ENCODE measurements around the gene EPHA7. TPM values are rescaled to one million over a fixed set of nuclear protein-coding genes. Genes with fewer than 3 reads are reported as not detected.
A peak's percentile ranks its signal among the peaks of the same experiment; 100 is the strongest.

EPHA7 gene
- total RNA-seq, 1 experiment from 2014 or later = 10.7 TPM

DNA sequence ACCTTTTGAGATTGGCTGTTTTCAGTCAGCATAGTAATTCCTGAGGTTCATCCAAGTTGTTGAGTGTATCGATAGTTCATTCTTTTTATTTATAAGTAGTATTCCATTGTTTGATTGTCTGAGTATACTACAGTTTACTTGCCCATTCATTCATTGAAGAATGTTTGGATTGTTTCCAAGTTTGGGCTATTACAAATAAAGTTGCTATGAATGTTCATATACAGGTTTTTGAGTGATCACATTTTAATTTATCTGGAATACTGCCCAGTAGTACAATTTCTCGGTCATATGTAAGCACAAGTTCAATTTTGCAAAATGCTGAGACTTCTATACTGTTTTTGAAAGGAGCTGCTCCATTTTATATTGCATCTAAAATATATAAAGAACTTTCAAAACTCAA, 14.2 kb upstream of the EPHA7 start:
- intact Hi-C loops (cut with micrococcal nuclease; ENCODE audit: unreplicated experiment) = no loop called here
- TF ChIP-seq, protein P1, sequence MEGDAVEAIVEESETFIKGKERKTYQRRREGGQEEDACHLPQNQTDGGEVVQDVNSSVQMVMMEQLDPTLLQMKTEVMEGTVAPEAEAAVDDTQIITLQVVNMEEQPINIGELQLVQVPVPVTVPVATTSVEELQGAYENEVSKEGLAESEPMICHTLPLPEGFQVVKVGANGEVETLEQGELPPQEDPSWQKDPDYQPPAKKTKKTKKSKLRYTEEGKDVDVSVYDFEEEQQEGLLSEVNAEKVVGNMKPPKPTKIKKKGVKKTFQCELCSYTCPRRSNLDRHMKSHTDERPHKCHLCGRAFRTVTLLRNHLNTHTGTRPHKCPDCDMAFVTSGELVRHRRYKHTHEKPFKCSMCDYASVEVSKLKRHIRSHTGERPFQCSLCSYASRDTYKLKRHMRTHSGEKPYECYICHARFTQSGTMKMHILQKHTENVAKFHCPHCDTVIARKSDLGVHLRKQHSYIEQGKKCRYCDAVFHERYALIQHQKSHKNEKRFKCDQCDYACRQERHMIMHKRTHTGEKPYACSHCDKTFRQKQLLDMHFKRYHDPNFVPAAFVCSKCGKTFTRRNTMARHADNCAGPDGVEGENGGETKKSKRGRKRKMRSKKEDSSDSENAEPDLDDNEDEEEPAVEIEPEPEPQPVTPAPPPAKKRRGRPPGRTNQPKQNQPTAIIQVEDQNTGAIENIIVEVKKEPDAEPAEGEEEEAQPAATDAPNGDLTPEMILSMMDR (conservative IDR thresholded peaks at IDR 0.05; ENCODE audit: low read depth, low read length) = no peak
- TF ChIP-seq EZH2 (IDR thresholded peaks at IDR 0.05; ENCODE audit: borderline replicate concordance, low read depth, low read length, poor library complexity, severe bottlenecking) = no peak
- CTCF ChIA-PET = no interaction called here
- POLR2A ChIA-PET (ENCODE audit: low non-redundant PET) = no interaction called here
- no peaks in the 10 kb centered on the region for H3K4me1 ChIP-seq (ENCODE audit: insufficient read depth, low read length, poor library complexity, severe bottlenecking)
- H3K27ac ChIP-seq (ENCODE audit: low read depth, low read length, poor library complexity, severe bottlenecking) = no peak overlapping the region
- H3K27me3 ChIP-seq (replicated peaks; ENCODE audit: insufficient read depth, low read depth, low read length, poor library complexity) = no peaks in the 10 kb centered on the region
- H3K9me3 ChIP-seq (ENCODE audit: low read depth, low read length, poor library complexity, severe bottlenecking) = no peaks in the 10 kb centered on the region
- H3K4me3 ChIP-seq (ENCODE audit: low read depth, low read length, poor library complexity, severe bottlenecking) = no peak overlapping the region
- no peak for DNase-seq (ENCODE audit: low spot score)
- H3K36me3 ChIP-seq (ENCODE audit: insufficient read depth, low read length, poor library complexity, severe bottlenecking) = no peaks in the 10 kb centered on the region
- no TSS peak for BruUV-seq (replicated peaks)

GRCh38 chr6:93424303-93425064, 5.1 kb upstream of the EPHA7 start:
- ChIA-PET POLR2A (ENCODE audit: low non-redundant PET) (no interaction called here), CTCF (interaction anchor here (0.7 to 1.7 kb wide), 2 partner anchors 35 to 387 kb away, joined by 3 to 5 read pairs; no protein-coding TSS in a partner anchor)
- BruUV-seq (replicated peaks) = no TSS peak
- H3K36me3 ChIP-seq (ENCODE audit: insufficient read depth, low read length, poor library complexity, severe bottlenecking) = no peaks in the 10 kb centered on the region
- intact Hi-C loops (cut with micrococcal nuclease; ENCODE audit: unreplicated experiment) = loop anchor here (2.0 to 10.0 kb wide), 3 partner anchors 614 to 828 kb away; no protein-coding TSS in a partner anchor
- no peaks in the 10 kb centered on the region for H3K9me3 ChIP-seq (ENCODE audit: low read depth, low read length, poor library complexity, severe bottlenecking)
- TF ChIP-seq EZH2 (IDR thresholded peaks at IDR 0.05; ENCODE audit: borderline replicate concordance, low read depth, low read length, poor library complexity, severe bottlenecking) = no peak
- TF ChIP-seq, protein P1 (conservative IDR thresholded peaks at IDR 0.05; ENCODE audit: low read depth, low read length) = peak; percentile 75
- no peaks in the 10 kb centered on the region for H3K27me3 ChIP-seq (replicated peaks; ENCODE audit: insufficient read depth, low read depth, low read length, poor library complexity)
- no peak overlapping the region for H3K27ac ChIP-seq (ENCODE audit: low read depth, low read length, poor library complexity, severe bottlenecking)
- no peak overlapping the region for H3K4me3 ChIP-seq (ENCODE audit: low read depth, low read length, poor library complexity, severe bottlenecking)
- peaks cover 25% of the 10 kb centered on the region for H3K4me1 ChIP-seq (ENCODE audit: insufficient read depth, low read length, poor library complexity, severe bottlenecking)
- peak; percentile 58 for DNase-seq (ENCODE audit: low spot score)

- Histone ChIP-seq H3K27ac (ENCODE audit: low read depth, low read length, poor library complexity, severe bottlenecking) (no peak overlapping the region), H3K4me1 (ENCODE audit: insufficient read depth, low read length, poor library complexity, severe bottlenecking) (peaks cover 25% of the 10 kb centered on the region), H3K36me3 (ENCODE audit: insufficient read depth, low read length, poor library complexity, severe bottlenecking) (no peaks in the 10 kb centered on the region), H3K4me3 (ENCODE audit: low read depth, low read length, poor library complexity, severe bottlenecking) (no peak overlapping the region), H3K9me3 (ENCODE audit: low read depth, low read length, poor library complexity, severe bottlenecking) (no peaks in the 10 kb centered on the region), H3K27me3 (replicated peaks; ENCODE audit: insufficient read depth, low read depth, low read length, poor library complexity) (no peaks in the 10 kb centered on the region)
- no TSS peak for BruUV-seq (replicated peaks)
- no peak for TF ChIP-seq EZH2 (IDR thresholded peaks at IDR 0.05; ENCODE audit: borderline replicate concordance, low read depth, low read length, poor library complexity, severe bottlenecking)
- TF ChIP-seq, protein P1 (conservative IDR thresholded peaks at IDR 0.05; ENCODE audit: low read depth, low read length) = peak; percentile 70
- DNase-seq (ENCODE audit: low spot score) = peak; percentile 82
- ChIA-PET CTCF (interaction anchor here (0.6 to 1.7 kb wide), 4 partner anchors 165 to 1668 kb away, joined by 3 to 5 read pairs (median 4); no protein-coding TSS in a partner anchor), POLR2A (ENCODE audit: low non-redundant PET) (no interaction called here)
- intact Hi-C loops (cut with micrococcal nuclease; ENCODE audit: unreplicated experiment) = loop anchor here (5.0 to 10.0 kb wide), 2 partner anchors 631 to 829 kb away; no protein-coding TSS in a partner anchor
These were observed 4.2 kb upstream of the EPHA7 start for GRCh38 chr6:93423542-93423941.

Measured in A673 (cell line).